ENCODE data around the gene FADS1.

FADS1 gene

GRCh38 chr11:61851113-61851899, 34.5 kb upstream of the FADS1 start:
- TF ChIP-seq, protein P1, sequence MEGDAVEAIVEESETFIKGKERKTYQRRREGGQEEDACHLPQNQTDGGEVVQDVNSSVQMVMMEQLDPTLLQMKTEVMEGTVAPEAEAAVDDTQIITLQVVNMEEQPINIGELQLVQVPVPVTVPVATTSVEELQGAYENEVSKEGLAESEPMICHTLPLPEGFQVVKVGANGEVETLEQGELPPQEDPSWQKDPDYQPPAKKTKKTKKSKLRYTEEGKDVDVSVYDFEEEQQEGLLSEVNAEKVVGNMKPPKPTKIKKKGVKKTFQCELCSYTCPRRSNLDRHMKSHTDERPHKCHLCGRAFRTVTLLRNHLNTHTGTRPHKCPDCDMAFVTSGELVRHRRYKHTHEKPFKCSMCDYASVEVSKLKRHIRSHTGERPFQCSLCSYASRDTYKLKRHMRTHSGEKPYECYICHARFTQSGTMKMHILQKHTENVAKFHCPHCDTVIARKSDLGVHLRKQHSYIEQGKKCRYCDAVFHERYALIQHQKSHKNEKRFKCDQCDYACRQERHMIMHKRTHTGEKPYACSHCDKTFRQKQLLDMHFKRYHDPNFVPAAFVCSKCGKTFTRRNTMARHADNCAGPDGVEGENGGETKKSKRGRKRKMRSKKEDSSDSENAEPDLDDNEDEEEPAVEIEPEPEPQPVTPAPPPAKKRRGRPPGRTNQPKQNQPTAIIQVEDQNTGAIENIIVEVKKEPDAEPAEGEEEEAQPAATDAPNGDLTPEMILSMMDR (conservative IDR thresholded peaks at IDR 0.05) = no peak
- H3K27ac ChIP-seq = no peak overlapping the region

DNA sequence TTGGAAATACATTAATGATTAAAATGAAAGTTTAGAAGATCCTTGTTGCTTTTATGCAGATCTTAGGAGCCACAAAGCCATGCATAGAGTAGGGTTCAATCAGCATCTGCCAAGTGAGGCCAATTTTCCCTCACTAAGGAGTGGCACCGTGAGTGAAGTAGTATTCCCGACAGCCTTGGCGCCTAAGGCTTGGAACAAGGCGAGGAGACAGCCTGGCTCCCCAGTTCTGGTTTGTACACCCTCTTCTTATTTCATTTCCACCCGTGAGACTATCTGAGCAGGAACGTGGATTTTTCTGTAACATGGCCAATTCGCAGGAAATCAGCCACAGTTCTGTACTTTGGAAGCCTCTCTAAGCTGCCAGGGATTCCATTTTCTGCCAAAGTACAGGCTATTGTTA, 33.9 kb upstream of the FADS1 start:
- TF ChIP-seq, protein P1 (conservative IDR thresholded peaks at IDR 0.05) = no peak
- H3K27ac ChIP-seq = no peak overlapping the region

DNA sequence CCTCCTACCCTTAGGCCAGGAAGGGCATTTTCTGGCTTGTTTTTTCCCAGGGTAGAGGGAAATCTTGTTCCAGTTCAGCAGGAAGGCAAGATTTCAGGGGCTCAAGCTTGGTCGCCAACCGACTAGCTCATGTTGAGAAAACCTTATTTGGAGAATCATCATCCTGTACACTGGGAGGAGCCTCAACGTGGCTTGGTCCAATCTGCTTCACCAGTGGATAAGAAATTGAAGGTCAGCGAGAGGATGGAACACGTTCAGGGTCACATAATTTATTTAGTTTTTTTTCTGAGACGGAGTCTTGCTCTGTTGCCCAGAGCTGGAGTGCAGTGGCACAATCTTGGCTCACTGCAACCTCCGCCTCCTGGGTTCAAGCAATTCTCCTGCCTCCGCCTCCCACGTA, 31.8 kb upstream of the FADS1 start:
- TF ChIP-seq, protein P1 (conservative IDR thresholded peaks at IDR 0.05) = no peak
- H3K27ac ChIP-seq = no peak overlapping the region

GRCh38 chr11:61847914-61848581, 31.2 kb upstream of the FADS1 start:
- H3K27ac ChIP-seq = no peak overlapping the region
- TF ChIP-seq, protein P1 (conservative IDR thresholded peaks at IDR 0.05) = no peak

DNA sequence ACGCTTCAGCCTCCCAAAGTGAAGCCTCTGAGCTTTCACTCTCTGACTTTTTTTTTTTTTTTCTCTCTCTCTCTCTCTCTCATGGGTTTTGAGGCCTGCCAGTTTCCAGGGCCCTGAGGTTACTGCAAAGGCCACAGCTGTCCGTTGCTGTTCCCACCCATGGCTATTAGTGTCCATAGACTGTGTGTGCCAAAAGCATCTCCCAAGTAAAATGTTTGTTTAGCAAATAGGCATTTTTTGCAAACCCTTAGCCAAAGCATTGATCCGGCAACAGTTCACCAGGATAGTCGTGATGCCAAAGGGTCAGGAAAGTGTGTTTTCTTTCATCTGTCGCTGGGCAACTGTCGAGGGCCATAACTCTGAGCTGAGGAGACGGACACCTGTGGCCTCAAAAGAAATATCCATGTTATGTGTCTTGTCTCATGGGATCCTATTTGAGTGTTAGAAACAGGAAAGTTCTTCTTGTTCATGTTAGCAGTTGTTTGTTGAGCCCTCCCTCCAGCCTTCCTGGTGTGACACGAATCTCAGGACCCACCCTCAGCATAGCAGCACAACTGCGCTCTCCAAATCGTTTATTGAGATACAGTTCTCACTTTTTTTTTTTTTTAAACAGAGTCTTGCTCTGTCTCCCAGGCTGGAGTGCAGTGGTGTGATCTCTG, 29.7 kb upstream of the FADS1 start:
- no peak overlapping the region for H3K27ac ChIP-seq
- TF ChIP-seq, protein P1 (conservative IDR thresholded peaks at IDR 0.05) = no peak

DNA sequence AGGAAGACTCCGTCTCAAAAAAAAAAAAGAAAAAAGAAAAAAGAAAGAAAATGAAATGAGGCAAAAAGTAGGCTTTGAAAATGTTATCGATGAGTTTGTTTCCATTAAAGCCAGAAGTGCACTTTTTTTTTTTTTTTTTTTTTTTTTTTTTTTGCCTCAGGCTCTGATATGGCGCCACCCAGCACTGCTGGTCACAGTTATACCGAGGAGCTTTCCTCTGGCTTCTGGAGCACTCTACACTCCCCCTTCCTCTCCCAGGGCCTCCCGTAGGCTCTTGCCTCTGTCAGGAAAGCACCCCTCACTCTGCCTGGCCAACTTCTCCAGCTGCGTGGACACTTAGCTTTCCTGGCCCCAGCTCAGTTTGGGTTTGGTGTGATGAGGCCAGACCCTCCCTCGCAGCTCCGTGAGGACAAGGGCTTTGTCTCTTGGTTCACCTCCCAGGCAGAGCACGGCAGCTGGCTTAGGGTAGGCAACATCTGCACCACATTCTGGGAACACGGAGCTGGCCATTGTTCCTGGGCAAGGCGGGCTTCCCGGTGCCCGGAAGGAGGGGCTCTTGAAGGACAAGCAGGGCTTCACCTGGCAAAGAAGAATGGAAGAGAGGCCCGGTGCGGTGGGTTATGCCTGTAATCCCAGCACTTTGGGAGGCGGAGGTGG, 28.2 kb upstream of the FADS1 start:
- TF ChIP-seq, protein P1 (conservative IDR thresholded peaks at IDR 0.05) = no peak
- H3K27ac ChIP-seq = no peak overlapping the region

GRCh38 chr11:61842528-61842820, 25.7 kb upstream of the FADS1 start:
- no peak overlapping the region for H3K27ac ChIP-seq

More at GRCh38 chr11:61842528-61842820, 25.7 kb upstream of the FADS1 start:
- TF ChIP-seq, protein P1 (conservative IDR thresholded peaks at IDR 0.05) = no peak

Measured in VCaP (cell line).